Fibroblast of lung (primary cell): ENCODE results near the gene SPON1.

Source experiments
- EZH2 ChIP-seq: IDR thresholded peaks from 2 replicates; pipeline ENCODE4 v1.5.1; 2012; ENCODE audit warnings: low read length, control low read depth, mild to moderate bottlenecking; ENCODE audit errors: missing control alignments
- TF ChIP-seq, protein P1 (sequence below), 2 donors: IDR thresholded peaks in 1 of 2; conservative IDR thresholded peaks in 1 of 2; 1 replicate in 1 of 2; 2 replicates in 1 of 2; pipeline ENCODE4 v1.5.1; 2011 to 2012; ENCODE audit warnings: low read length in 2 of 2, control low read depth in 1 of 2, inconsistent platforms in 1 of 2, low read depth in 1 of 2, mild to moderate bottlenecking in 1 of 2

DNA sequence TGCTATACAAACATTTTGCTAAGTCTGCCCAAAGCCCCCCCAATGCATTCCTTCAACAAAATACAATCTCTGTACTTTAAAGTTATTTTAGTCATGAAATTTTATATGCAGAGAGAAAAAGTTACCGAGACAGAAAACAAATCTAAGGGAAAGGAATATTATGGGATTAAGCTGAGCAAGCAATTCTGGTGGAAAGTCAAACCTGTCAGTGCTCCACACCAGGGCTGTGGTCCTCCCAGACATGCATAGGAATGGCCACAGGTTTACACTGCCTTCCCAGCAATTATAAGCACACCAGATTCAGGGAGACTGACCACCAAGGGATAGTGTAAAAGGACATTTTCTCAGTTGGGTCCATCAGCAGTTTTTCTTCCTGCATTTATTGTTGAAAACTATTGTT is 304.1 kb downstream of the SPON1 start:
- TF ChIP-seq, protein P1, sequence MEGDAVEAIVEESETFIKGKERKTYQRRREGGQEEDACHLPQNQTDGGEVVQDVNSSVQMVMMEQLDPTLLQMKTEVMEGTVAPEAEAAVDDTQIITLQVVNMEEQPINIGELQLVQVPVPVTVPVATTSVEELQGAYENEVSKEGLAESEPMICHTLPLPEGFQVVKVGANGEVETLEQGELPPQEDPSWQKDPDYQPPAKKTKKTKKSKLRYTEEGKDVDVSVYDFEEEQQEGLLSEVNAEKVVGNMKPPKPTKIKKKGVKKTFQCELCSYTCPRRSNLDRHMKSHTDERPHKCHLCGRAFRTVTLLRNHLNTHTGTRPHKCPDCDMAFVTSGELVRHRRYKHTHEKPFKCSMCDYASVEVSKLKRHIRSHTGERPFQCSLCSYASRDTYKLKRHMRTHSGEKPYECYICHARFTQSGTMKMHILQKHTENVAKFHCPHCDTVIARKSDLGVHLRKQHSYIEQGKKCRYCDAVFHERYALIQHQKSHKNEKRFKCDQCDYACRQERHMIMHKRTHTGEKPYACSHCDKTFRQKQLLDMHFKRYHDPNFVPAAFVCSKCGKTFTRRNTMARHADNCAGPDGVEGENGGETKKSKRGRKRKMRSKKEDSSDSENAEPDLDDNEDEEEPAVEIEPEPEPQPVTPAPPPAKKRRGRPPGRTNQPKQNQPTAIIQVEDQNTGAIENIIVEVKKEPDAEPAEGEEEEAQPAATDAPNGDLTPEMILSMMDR (conservative IDR thresholded peaks at IDR 0.05 in 1 of 2, IDR thresholded peaks at IDR 0.05 in 1 of 2; ENCODE audit: low read depth in 1 of 2, low read length in 2 of 2) = no peak
- TF ChIP-seq EZH2 = no peak
